Activated naive CD8-positive, alpha-beta T cell treated with anti-CD3 and anti-CD28 coated beads, Interleukin-2, amount 10 ng/mL, durations not matched to agents 7 days and 5 days (primary cell): ENCODE results near the gene P4HTM. TPM values are rescaled to one million over a fixed set of nuclear protein-coding genes. Genes with fewer than 3 reads are reported as not detected.

Source experiments
- ATAC-seq: fragments of 150-1000 bp; cut with Tn5 transposase; one replicate; pipeline ENCODE4 v1.10.0; 2021; ENCODE audit warnings: low read depth, moderate library complexity
- POLR2A ChIA-PET: fragments of 350-600 bp; sonication (Branson Sonifier 250); formaldehyde crosslinking; loops from one replicate; lab custom pipeline; 2021; ENCODE audit warnings: antibody characterized with exemption; lab: Charles Lee
- DNase-seq: peaks from one replicate; pipeline ENCODE4 v3.0.0; 2021
- H3K27ac Mint-ChIP-seq: one replicate; pipeline ENCODE4 v1.8.0; 2022; ENCODE audit warnings: mild to moderate bottlenecking, mixed read lengths
- H3K27me3 Mint-ChIP-seq: one replicate; pipeline ENCODE4 v1.8.0; 2022; ENCODE audit warnings: mild to moderate bottlenecking, moderate library complexity, mixed read lengths
- H3K36me3 Mint-ChIP-seq: one replicate; pipeline ENCODE4 v1.8.0; 2021; ENCODE audit warnings: mild to moderate bottlenecking, mixed read lengths
- H3K4me1 Mint-ChIP-seq: one replicate; pipeline ENCODE4 v1.8.0; 2021; ENCODE audit warnings: mixed read lengths
- H3K4me3 Mint-ChIP-seq: one replicate; pipeline ENCODE4 v1.8.0; 2022; ENCODE audit warnings: mild to moderate bottlenecking, moderate library complexity, mixed read lengths
- H3K9me3 Mint-ChIP-seq: one replicate; pipeline ENCODE4 v1.8.0; 2021; ENCODE audit warnings: mixed read lengths
- total RNA-seq, 2 experiments: library from RNA; stranded (reverse); gene quantifications; one replicate each; pipeline ENCODE4 v1.2.3, GENCODE V29; 2021

P4HTM gene
- total RNA-seq, 2 experiments from 2014 or later, result 57.4 to 57.7 TPM

DNA sequence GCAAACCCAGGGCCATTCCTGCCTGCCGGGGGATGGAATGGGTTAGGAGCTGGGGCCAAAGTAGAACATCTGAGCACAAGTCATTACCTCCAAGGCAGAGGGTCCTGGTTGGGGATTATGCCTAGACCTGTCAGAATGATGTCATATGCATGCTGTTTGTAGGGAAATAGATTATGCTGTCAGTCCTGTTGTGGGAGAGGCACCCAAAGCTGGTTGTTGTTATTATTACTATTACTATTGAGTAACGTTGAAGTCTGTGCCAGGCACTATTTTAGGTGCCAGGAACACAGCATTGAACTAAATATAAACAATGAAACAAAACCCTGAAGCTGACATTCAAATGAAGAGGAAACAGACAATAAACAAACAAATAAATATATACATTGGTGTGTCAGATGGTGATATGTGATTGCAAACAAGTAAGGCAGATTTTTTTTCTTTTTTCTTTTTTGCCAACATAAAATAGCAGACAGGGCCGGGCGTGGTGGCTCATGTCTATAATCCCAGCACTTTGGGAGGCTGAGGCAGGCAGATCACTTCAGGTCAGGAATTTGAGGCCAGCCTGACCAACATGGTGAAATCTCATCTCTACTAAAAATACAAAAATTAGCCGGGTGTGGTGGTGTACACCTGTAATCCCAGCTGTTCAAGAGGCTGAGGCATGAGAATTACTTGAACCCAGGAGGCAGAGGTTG lies 2.0 kb downstream of the P4HTM start:
- ATAC-seq, result no peak
- POLR2A ChIA-PET, result interaction anchor here (0.7 to 5.9 kb wide), 9 partner anchors 15 to 420 kb away, joined by 3 to 129 read pairs (median 7); partner anchors contain the start of genes ARIH2, DALRD3, IMPDH2 and NDUFAF3
- H3K27ac Mint-ChIP-seq, result peak overlapping the region; percentile 7
- H3K4me1 Mint-ChIP-seq, result peaks cover 40% of the 10 kb centered on the region
- H3K27me3 Mint-ChIP-seq, result no peaks in the 10 kb centered on the region
- H3K9me3 Mint-ChIP-seq, result no peaks in the 10 kb centered on the region
- DNase-seq, result no peak
- peaks cover 6% of the 10 kb centered on the region for H3K36me3 Mint-ChIP-seq
- peak overlapping the region; percentile 85 for H3K4me3 Mint-ChIP-seq

DNA sequence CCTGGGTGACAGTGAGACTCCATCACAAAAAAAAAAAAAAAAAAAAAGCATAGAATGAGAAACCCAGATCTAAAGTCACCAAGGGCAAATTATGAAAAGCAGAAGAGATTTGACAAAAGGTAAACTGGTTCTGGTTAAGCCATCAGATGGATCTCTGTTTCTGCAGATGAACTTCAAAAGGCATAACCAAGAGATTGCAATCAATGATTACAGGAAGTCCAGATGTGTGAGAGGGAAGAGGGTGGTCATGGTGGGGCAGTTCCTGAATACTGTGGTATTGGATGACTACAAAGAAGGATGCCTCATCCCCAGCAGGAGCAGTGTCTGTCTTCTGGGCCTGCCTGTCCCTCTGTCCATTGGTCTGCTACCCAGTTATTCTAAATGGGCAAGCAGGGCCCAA lies 3.8 kb downstream of the P4HTM start:
- Mint-ChIP-seq H3K36me3 (peaks cover 6% of the 10 kb centered on the region), H3K4me1 (peaks cover 30% of the 10 kb centered on the region), H3K4me3 (no peak overlapping the region), H3K9me3 (no peaks in the 10 kb centered on the region), H3K27ac (peak overlapping the region; percentile 62), H3K27me3 (no peaks in the 10 kb centered on the region)
- POLR2A ChIA-PET, result interaction anchor here (0.9 kb wide), 1 partner anchor 13 kb away, joined by 5 read pairs; the partner anchor contains the start of gene WDR6
- ATAC-seq, result no peak
- no peak for DNase-seq

DNA sequence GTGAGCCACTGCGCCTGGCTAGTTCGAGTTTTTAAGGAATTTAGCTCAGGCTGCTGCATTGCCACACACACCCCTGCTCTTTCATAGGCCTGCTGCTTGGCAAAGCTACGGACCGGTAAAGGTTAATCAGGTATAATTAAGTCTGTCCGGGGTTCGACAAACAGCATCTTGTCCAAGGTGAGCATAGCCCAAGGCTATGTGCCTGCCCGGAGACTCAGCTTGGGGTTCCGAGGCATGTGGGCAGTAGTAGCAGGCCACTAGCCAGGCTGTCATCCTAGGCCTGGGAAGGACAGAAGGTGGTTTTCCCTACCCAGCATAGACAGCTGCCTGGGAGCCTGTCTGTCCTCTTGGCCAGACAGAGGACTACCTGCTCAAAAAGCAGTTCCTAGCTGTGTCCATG lies 6.6 kb downstream of the P4HTM start:
- no peak for ATAC-seq
- Mint-ChIP-seq H3K4me1 (peaks cover 21% of the 10 kb centered on the region), H3K27me3 (no peaks in the 10 kb centered on the region), H3K9me3 (no peaks in the 10 kb centered on the region), H3K27ac (no peak overlapping the region), H3K4me3 (no peak overlapping the region), H3K36me3 (peaks cover 6% of the 10 kb centered on the region)
- POLR2A ChIA-PET, result interaction anchor here (0.6 to 3.9 kb wide), 2 partner anchors 11 to 14 kb away, joined by 3 to 24 read pairs; partner anchors contain the start of gene WDR6
- DNase-seq, result no peak

DNA sequence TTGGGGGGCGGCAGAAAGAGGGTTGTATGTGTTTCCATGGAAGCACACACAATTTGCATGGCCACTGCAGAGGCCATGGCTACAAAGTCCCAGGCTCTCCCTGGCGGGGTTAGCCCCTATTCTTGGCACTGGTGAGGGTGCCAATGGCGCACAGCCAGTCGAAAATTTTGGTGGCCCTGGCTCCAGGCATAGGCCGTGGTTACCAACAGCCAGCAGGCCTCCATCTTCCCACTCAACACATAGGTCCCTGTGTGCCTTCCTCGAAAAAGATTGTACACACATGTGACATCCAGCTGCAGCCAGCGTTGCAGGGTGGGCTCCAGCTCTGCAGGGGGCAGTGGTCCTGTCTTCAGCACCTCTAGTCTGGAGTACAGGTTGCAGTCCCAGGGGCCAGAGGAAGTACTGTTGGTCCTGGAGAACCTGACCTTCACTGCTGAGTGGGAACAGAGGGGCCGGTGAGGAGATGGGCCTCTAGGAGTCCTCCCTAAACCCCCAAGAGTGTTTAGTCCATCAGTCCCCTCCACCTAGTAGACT lies 7.1 kb downstream of the P4HTM start:
- H3K27me3 Mint-ChIP-seq, result no peaks in the 10 kb centered on the region
- no peaks in the 10 kb centered on the region for H3K9me3 Mint-ChIP-seq
- ATAC-seq, result no peak
- H3K4me1 Mint-ChIP-seq, result peaks cover 16% of the 10 kb centered on the region
- POLR2A ChIA-PET, result interaction anchor here (3.9 kb wide), 1 partner anchor 11 kb away, joined by 24 read pairs; the partner anchor contains the start of gene WDR6
- H3K27ac Mint-ChIP-seq, result no peak overlapping the region
- H3K36me3 Mint-ChIP-seq, result peaks cover 3% of the 10 kb centered on the region
- H3K4me3 Mint-ChIP-seq, result no peak overlapping the region
- DNase-seq, result no peak

DNA sequence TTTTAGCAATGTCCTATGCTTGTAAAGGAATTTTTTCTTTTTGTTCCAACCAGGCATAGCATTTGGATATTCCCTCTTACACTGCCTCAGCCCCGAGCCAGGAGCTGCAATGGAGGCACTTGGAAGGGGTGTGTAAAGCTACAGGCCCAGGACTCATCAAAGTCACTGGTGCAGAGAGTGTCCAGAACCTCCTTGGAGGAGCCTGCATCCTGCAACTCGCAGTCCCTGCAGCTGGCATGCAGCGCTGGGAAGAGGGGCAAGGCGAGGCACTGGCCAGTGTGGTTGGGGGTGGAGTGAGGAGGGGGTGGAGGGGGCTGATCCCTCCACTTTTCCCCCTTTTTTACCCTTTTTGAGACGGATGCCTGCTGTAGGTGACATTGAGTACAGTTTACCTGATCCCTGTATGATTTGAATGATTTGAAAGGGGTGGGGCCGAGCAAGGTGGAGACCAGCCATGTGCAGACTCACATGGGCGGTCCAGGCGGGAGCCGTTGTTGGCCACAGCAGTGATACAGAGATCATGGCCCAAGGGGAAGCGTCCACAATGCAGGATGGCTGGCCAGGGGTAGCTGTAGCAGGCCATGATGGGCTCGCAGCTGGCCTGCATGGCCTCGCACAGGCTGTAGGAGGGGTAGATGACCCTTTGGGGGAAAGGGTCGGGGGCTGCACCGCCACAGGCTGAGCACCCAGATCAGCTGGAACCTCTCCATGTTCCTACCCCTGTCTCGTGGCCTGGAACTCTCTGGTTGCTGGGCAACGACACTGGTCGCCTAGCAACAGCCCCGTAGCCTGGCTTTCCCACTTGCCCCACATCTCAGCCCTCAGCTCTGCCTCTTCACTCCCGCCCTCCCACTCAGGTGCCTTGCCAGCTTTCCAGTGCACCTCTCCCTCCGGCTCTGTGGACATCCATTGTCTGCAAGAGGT lies 7.9 kb downstream of the P4HTM start:
- Mint-ChIP-seq H3K27me3 (no peaks in the 10 kb centered on the region), H3K4me3 (no peak overlapping the region), H3K4me1 (peaks cover 17% of the 10 kb centered on the region), H3K9me3 (no peaks in the 10 kb centered on the region), H3K36me3 (peaks cover 3% of the 10 kb centered on the region), H3K27ac (no peak overlapping the region)
- ATAC-seq, result no peak
- POLR2A ChIA-PET, result interaction anchor here (3.9 kb wide), 1 partner anchor 10 kb away, joined by 24 read pairs; the partner anchor contains the start of gene WDR6
- DNase-seq, result no peak

DNA sequence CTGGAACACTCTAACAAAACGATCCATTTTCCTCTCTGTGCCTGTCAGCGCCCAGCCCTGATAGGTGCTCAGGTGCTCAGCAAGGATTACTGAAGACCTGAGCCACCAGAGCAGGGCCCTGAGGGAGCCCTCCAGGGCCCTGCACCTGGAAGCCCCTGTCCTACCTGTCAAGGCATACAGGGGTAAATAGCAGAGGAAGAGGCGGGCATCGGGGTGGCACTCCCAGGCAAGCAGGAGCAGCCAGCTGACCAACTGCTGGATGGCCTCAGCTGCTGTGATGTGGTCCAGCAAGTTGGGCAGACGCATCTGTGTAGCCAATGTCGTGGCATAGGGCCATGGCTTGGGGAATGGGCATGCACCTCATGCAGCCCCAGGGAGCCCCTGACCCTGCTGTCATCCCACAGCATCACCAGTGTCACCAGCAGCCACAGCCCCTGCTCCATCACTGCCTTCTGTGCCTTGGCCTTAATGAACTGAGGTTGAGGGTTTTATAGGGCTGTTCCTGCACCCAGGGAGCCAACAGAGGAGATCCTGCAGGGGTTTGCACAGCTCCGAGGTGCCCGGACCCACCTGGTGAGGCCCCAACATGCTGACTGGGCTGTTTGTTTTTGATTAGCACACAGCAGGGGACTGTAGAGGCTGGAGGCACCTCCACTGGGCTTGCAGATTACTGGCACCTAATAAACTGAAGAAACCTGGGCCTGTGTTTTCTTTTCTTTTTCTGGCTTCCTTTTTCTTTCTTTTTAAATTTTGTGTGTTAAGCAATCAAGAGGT lies 9.2 kb downstream of the P4HTM start:
- peaks cover 3% of the 10 kb centered on the region for H3K36me3 Mint-ChIP-seq
- H3K4me3 Mint-ChIP-seq, result no peak overlapping the region
- no peak for ATAC-seq
- peak overlapping the region; percentile 13 for H3K27ac Mint-ChIP-seq
- H3K9me3 Mint-ChIP-seq, result no peaks in the 10 kb centered on the region
- no peaks in the 10 kb centered on the region for H3K27me3 Mint-ChIP-seq
- DNase-seq, result no peak
- H3K4me1 Mint-ChIP-seq, result peaks cover 11% of the 10 kb centered on the region
- POLR2A ChIA-PET, result no interaction called here

DNA sequence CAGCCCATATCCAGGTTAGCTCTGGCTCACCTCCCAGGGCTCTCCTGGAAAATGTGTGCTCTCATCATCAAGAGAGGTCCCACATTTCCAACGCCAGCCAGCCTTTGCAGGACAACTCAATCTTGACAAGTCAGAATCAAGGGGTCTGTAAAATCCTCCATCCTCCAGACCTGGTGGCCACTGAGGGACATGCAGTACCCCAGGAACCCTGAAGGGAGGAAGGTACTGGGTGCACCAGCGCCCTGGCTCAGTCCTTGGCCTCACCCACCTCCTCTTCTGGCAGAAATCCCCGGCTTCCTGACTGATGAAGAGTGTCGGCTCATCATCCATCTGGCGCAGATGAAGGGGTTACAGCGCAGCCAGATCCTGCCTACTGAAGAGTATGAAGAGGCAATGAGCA lies 11.1 kb downstream of the P4HTM start:
- no peaks in the 10 kb centered on the region for H3K27me3 Mint-ChIP-seq
- POLR2A ChIA-PET, result interaction anchor here (1.7 kb wide), 1 partner anchor 11 kb away, joined by 8 read pairs; the partner anchor contains the start of gene P4HTM
- no peaks in the 10 kb centered on the region for H3K9me3 Mint-ChIP-seq
- H3K27ac Mint-ChIP-seq, result peak overlapping the region; percentile 56
- no peaks in the 10 kb centered on the region for H3K36me3 Mint-ChIP-seq
- no peak for DNase-seq
- H3K4me1 Mint-ChIP-seq, result peaks cover 5% of the 10 kb centered on the region
- H3K4me3 Mint-ChIP-seq, result no peak overlapping the region
- no peak for ATAC-seq

DNA sequence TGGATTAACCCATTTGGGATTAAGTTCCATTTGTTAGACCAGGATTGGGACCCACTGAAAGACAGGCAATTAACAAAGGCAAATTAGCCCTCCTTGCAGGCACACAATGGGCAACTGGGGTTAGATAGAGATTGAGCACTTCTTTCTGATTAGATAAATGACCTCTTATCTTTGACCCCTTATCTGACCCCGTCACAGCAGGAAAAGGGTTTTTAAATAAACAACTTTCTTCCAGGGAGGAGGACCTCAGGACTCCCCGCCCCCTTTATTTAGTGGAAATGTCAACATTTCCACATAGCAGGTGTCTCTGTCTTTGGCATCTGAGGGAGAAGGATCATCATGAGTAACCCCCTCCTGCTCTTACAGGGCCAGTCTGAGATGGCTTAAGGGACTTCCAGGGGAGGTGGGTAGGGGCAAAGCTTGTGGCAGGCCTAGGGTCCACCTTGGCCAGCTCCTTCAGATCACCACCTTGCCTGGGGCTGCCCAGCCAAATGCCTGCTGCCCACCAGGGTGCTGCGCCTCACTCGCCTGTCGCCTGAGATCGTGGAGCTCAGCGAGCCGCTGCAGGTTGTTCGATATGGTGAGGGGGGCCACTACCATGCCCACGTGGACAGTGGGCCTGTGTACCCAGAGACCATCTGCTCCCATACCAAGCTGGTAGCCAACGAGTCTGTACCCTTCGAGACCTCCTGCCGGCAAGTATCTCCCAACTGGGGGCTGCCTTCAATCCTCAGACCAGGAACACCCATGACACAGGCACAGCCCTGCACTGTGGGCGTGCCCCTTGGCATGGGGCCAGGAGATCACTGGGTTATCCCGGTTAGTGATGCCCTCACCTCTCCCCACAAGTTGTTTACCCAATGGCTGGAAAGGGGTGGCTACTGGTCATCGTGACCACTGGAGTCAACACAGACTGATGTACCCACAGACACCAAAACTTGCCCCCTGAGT lies 14.6 kb downstream of the P4HTM start:
- POLR2A ChIA-PET, result interaction anchor here (5.4 to 5.6 kb wide), 2 partner anchors 15 kb away, joined by 112 to 244 read pairs; partner anchors contain the start of genes DALRD3, NDUFAF3 and P4HTM

DNA sequence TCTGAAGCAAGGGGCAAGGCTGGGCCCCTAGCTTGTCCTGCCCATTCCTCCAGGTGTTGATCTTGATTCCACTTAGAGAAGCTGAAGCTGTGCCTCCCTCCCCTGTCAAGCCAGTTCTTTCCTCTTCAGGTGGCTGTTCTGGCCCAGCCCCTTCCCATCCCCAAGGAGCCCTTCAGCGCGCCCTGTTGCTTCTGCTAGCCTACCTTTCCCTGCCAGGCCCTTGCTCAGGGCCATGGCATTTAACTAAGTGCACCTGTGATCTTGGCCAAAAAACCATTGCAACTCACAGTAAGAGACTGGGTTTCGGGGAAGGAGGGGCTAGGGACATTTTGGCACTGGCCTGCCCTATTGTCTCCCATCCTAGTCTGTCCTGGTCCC lies 15.3 kb downstream of the P4HTM start:
- H3K4me3 Mint-ChIP-seq, result no peak overlapping the region
- ATAC-seq (no peak), DNase-seq (no peak)
- H3K9me3 Mint-ChIP-seq, result no peaks in the 10 kb centered on the region
- H3K27ac Mint-ChIP-seq, result no peak overlapping the region
- no peaks in the 10 kb centered on the region for H3K27me3 Mint-ChIP-seq
- no peaks in the 10 kb centered on the region for H3K36me3 Mint-ChIP-seq
- POLR2A ChIA-PET, result interaction anchor here (5.4 to 5.6 kb wide), 2 partner anchors 15 to 16 kb away, joined by 112 to 244 read pairs; partner anchors contain the start of genes DALRD3, NDUFAF3 and P4HTM
- H3K4me1 Mint-ChIP-seq, result peaks cover 20% of the 10 kb centered on the region

More for the DNA sequence above, 14.6 kb downstream of the P4HTM start:
- Mint-ChIP-seq H3K36me3 (no peaks in the 10 kb centered on the region), H3K9me3 (no peaks in the 10 kb centered on the region), H3K4me3 (no peak overlapping the region), H3K4me1 (peaks cover 21% of the 10 kb centered on the region), H3K27me3 (no peaks in the 10 kb centered on the region), H3K27ac (no peak overlapping the region)
- DNase-seq (no peak), ATAC-seq (no peak)

DNA sequence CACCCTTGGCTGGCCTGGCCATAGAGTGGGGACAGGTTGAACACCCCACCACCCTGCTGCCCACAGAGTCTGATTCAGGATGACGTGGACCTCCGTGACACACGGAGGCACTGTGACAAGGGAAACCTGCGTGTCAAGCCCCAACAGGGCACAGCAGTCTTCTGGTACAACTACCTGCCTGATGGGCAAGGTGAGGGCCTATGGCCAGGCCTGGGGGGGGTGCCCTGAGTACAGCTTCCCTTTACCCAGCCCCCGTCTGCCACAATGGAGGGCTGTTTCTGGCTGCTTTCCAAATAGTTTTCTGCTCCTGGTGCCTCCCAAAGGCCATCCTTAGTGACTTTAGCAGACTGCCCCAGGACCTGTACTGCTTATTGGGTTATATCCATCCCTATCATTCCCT lies 16.0 kb downstream of the P4HTM start:
- POLR2A ChIA-PET, result interaction anchor here (1.4 to 5.6 kb wide), 4 partner anchors 12 to 88 kb away, joined by 5 to 244 read pairs (median 68); partner anchors contain the start of genes DALRD3, NDUFAF3, P4HTM and QRICH1
- Mint-ChIP-seq H3K36me3 (no peaks in the 10 kb centered on the region), H3K4me1 (peaks cover 18% of the 10 kb centered on the region), H3K9me3 (no peaks in the 10 kb centered on the region), H3K4me3 (peak overlapping the region; percentile 96), H3K27me3 (no peaks in the 10 kb centered on the region), H3K27ac (peak overlapping the region; percentile 99)
- DNase-seq (no peak), ATAC-seq (no peak)

DNA sequence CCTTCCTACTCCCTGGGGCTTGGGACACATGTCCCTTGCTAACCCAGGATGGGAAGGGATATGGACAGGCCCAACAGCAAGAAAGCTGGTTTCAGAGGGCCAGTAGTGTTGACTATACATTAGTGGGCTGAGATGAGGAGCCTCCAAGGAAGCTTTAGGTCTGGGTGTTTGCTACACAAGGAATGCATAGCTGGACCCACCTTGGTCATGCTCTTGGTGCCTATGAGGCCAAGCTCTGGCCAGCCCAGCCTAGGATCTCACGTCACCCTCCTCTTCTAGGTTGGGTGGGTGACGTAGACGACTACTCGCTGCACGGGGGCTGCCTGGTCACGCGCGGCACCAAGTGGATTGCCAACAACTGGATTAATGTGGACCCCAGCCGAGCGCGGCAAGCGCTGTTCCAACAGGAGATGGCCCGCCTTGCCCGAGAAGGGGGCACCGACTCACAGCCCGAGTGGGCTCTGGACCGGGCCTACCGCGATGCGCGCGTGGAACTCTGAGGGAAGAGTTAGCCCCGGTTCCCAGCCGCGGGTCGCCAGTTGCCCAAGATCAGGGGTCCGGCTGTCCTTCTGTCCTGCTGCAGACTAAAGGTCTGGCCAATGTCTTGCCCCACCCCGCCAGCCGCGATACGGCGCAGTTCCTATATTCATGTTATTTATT lies 16.5 kb downstream of the P4HTM start:
- peak overlapping the region; percentile 99 for H3K27ac Mint-ChIP-seq
- no peaks in the 10 kb centered on the region for H3K27me3 Mint-ChIP-seq
- no peak for ATAC-seq
- H3K4me3 Mint-ChIP-seq, result peak overlapping the region; percentile 96
- DNase-seq, result no peak
- POLR2A ChIA-PET, result interaction anchor here (0.7 to 5.6 kb wide), 16 partner anchors 10 to 406 kb away, joined by 3 to 244 read pairs (median 8); partner anchors contain the start of genes ARIH2, DALRD3, IMPDH2 and IP6K2
- no peaks in the 10 kb centered on the region for H3K36me3 Mint-ChIP-seq
- no peaks in the 10 kb centered on the region for H3K9me3 Mint-ChIP-seq
- peaks cover 18% of the 10 kb centered on the region for H3K4me1 Mint-ChIP-seq
